ENCODE results near the gene IQSEC2.

DNA sequence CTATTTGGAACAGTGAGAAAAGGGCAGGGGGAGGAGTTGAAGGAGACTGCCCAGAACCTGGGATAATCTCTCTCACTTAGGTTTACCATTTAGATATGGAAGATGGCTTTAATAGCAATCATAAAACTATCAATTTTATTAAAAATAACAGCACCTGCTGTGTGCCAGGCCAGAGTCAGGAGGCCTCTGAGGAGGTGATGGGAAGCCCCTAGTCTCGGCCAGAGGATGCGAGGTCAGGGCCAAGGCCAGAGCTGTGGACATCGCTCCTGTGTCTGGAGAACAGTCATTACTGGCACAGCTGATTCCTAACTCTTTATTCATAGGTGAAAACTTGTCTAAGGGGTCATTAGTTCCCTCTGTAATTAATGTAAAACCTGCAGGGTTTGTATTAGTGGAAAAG is 4.2 kb upstream of the IQSEC2 start:
- TF ChIP-seq, protein P1, sequence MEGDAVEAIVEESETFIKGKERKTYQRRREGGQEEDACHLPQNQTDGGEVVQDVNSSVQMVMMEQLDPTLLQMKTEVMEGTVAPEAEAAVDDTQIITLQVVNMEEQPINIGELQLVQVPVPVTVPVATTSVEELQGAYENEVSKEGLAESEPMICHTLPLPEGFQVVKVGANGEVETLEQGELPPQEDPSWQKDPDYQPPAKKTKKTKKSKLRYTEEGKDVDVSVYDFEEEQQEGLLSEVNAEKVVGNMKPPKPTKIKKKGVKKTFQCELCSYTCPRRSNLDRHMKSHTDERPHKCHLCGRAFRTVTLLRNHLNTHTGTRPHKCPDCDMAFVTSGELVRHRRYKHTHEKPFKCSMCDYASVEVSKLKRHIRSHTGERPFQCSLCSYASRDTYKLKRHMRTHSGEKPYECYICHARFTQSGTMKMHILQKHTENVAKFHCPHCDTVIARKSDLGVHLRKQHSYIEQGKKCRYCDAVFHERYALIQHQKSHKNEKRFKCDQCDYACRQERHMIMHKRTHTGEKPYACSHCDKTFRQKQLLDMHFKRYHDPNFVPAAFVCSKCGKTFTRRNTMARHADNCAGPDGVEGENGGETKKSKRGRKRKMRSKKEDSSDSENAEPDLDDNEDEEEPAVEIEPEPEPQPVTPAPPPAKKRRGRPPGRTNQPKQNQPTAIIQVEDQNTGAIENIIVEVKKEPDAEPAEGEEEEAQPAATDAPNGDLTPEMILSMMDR (IDR thresholded peaks at IDR 0.05): no peak
- TF ChIP-seq POLR2A (IDR thresholded peaks at IDR 0.05): no peak
